Activated CD4-positive, alpha-beta T cell treated with anti-CD3 and anti-CD28 coated beads, Interleukin-2, amount 10 ng/mL, durations not matched to agents 7 days and 5 days (primary cell): Measurements from ENCODE around the gene WNT6. TPM values are rescaled to one million over a fixed set of nuclear protein-coding genes. Genes with fewer than 3 reads are reported as not detected.
A peak's percentile ranks its signal among the peaks of the same experiment; 100 is the strongest.

Experiments used
- CTCF ChIA-PET: fragments of 350-600 bp; sonication (Branson Sonifier 250); formaldehyde crosslinking; loops from one replicate; lab custom pipeline; 2021; ENCODE audit warnings: antibody characterized with exemption; lab: Charles Lee
- POLR2A ChIA-PET: fragments of 350-600 bp; sonication (Branson Sonifier 250); formaldehyde crosslinking; loops from one replicate; lab custom pipeline; 2021; ENCODE audit warnings: antibody characterized with exemption; lab: Charles Lee
- DNase-seq: peaks from one replicate; pipeline ENCODE4 v3.0.0-alpha.2; 2020
- H3K27ac Mint-ChIP-seq: one replicate; pipeline ENCODE4 v1.8.0; 2021; ENCODE audit warnings: mild to moderate bottlenecking, moderate library complexity, mixed read lengths
- H3K27me3 Mint-ChIP-seq: one replicate; pipeline ENCODE4 v1.8.0; 2021; ENCODE audit warnings: mixed read lengths
- H3K36me3 Mint-ChIP-seq: one replicate; pipeline ENCODE4 v1.8.0; 2021; ENCODE audit warnings: low read depth, mixed read lengths
- H3K4me1 Mint-ChIP-seq: one replicate; pipeline ENCODE4 v1.8.0; 2021; ENCODE audit warnings: mixed read lengths
- H3K4me3 Mint-ChIP-seq: one replicate; pipeline ENCODE4 v1.8.0; 2021; ENCODE audit warnings: mild to moderate bottlenecking, moderate library complexity, mixed read lengths
- H3K9me3 Mint-ChIP-seq: one replicate; pipeline ENCODE4 v1.8.0; 2021; ENCODE audit warnings: mixed read lengths
- total RNA-seq, 2 experiments: library from RNA; stranded (reverse); gene quantifications; one replicate each; pipeline ENCODE4 v1.2.3, GENCODE V29; 2021

The WNT6 gene
- total RNA-seq, 2 experiments from 2014 or later, result not detected

GRCh38 chr2:218894151-218894879, 34.7 kb downstream of the WNT6 start:
- Mint-ChIP-seq H3K9me3 (no peaks in the 10 kb centered on the region), H3K36me3 (no peaks in the 10 kb centered on the region), H3K4me3 (no peak overlapping the region), H3K4me1 (peaks cover 55% of the 10 kb centered on the region), H3K27ac (peak overlapping the region; percentile 83), H3K27me3 (peaks cover 51% of the 10 kb centered on the region)
- DNase-seq, result no peak
- POLR2A ChIA-PET, result no interaction called here
- CTCF ChIA-PET, result interaction anchor here (1.0 to 31.8 kb wide), 3 partner anchors 5 to 86 kb away, joined by 5 to 669 read pairs (median 669); partner anchors contain the start of gene WNT10A

- H3K9me3 Mint-ChIP-seq, result no peaks in the 10 kb centered on the region
- H3K4me1 Mint-ChIP-seq, result peaks cover 55% of the 10 kb centered on the region
- no peak for DNase-seq
- peaks cover 55% of the 10 kb centered on the region for H3K27me3 Mint-ChIP-seq
- ChIA-PET CTCF (interaction anchor here (1.0 to 31.8 kb wide), 3 partner anchors 5 to 85 kb away, joined by 5 to 669 read pairs (median 669); partner anchors contain the start of gene WNT10A), POLR2A (no interaction called here)
- no peak overlapping the region for H3K27ac Mint-ChIP-seq
- no peaks in the 10 kb centered on the region for H3K36me3 Mint-ChIP-seq
- H3K4me3 Mint-ChIP-seq, result no peak overlapping the region
Observed at GRCh38 chr2:218894880-218895157, 35.2 kb downstream of the WNT6 start.

- Mint-ChIP-seq H3K27ac (no peak overlapping the region), H3K36me3 (no peaks in the 10 kb centered on the region), H3K4me1 (peaks cover 55% of the 10 kb centered on the region), H3K27me3 (peaks cover 55% of the 10 kb centered on the region), H3K9me3 (no peaks in the 10 kb centered on the region), H3K4me3 (no peak overlapping the region)
- ChIA-PET CTCF (interaction anchor here (0.8 to 31.8 kb wide), 5 partner anchors 14 to 493 kb away, joined by 3 to 669 read pairs (median 3); partner anchors contain the start of gene WNT10A), POLR2A (interaction anchor here (0.5 kb wide), 1 partner anchor 70 kb away, joined by 3 read pairs; no protein-coding TSS in a partner anchor)
- DNase-seq, result no peak
Observed at GRCh38 chr2:218895326-218895725, 35.7 kb downstream of the WNT6 start.

GRCh38 chr2:218895759-218896500, 36.3 kb downstream of the WNT6 start:
- Mint-ChIP-seq H3K27ac (peak overlapping the region; percentile 58), H3K4me1 (peaks cover 55% of the 10 kb centered on the region), H3K9me3 (no peaks in the 10 kb centered on the region), H3K27me3 (peaks cover 55% of the 10 kb centered on the region), H3K4me3 (peak overlapping the region; percentile 0), H3K36me3 (no peaks in the 10 kb centered on the region)
- POLR2A ChIA-PET, result interaction anchor here (0.5 kb wide), 1 partner anchor 69 kb away, joined by 3 read pairs; no protein-coding TSS in a partner anchor
- CTCF ChIA-PET, result interaction anchor here (0.7 to 31.8 kb wide), 11 partner anchors 15 to 493 kb away, joined by 3 to 669 read pairs (median 3); partner anchors contain the start of genes WNT10A and WNT6
- no peak for DNase-seq

- no peaks in the 10 kb centered on the region for H3K9me3 Mint-ChIP-seq
- H3K27ac Mint-ChIP-seq, result peak overlapping the region; percentile 58
- ChIA-PET CTCF (interaction anchor here (0.7 to 31.8 kb wide), 23 partner anchors 10 to 604 kb away, joined by 3 to 669 read pairs (median 4); partner anchors contain the start of genes CRYBA2, GLB1L, STK16 and WNT10A), POLR2A (no interaction called here)
- peaks cover 53% of the 10 kb centered on the region for H3K4me1 Mint-ChIP-seq
- no peaks in the 10 kb centered on the region for H3K36me3 Mint-ChIP-seq
- peak overlapping the region; percentile 24 for H3K4me3 Mint-ChIP-seq
- peaks cover 52% of the 10 kb centered on the region for H3K27me3 Mint-ChIP-seq
- DNase-seq, result peak; percentile 80
Observed at GRCh38 chr2:218896501-218897393, 37.1 kb downstream of the WNT6 start.

GRCh38 chr2:218897394-218898108, 37.9 kb downstream of the WNT6 start:
- no peak for DNase-seq
- H3K27me3 Mint-ChIP-seq, result peaks cover 58% of the 10 kb centered on the region
- POLR2A ChIA-PET, result no interaction called here
- no peak overlapping the region for H3K27ac Mint-ChIP-seq
- peak overlapping the region; percentile 8 for H3K4me3 Mint-ChIP-seq
- no peaks in the 10 kb centered on the region for H3K36me3 Mint-ChIP-seq
- CTCF ChIA-PET, result interaction anchor here (0.7 to 31.8 kb wide), 24 partner anchors 10 to 605 kb away, joined by 3 to 669 read pairs (median 4); partner anchors contain the start of genes CRYBA2, GLB1L, STK16 and TTLL4
- H3K4me1 Mint-ChIP-seq, result peaks cover 49% of the 10 kb centered on the region
- no peaks in the 10 kb centered on the region for H3K9me3 Mint-ChIP-seq

GRCh38 chr2:218898109-218898878, 38.7 kb downstream of the WNT6 start:
- H3K27me3 Mint-ChIP-seq, result peaks cover 64% of the 10 kb centered on the region

GRCh38 chr2:218899147-218899546, 39.5 kb downstream of the WNT6 start:
- CTCF ChIA-PET, result interaction anchor here (2.1 to 31.8 kb wide), 4 partner anchors 8 to 81 kb away, joined by 6 to 669 read pairs (median 18); partner anchors contain the start of gene WNT10A
- POLR2A ChIA-PET, result no interaction called here
- Mint-ChIP-seq H3K4me3 (no peak overlapping the region), H3K27me3 (peaks cover 59% of the 10 kb centered on the region), H3K9me3 (no peaks in the 10 kb centered on the region), H3K36me3 (no peaks in the 10 kb centered on the region), H3K27ac (no peak overlapping the region), H3K4me1 (peaks cover 35% of the 10 kb centered on the region)
- DNase-seq, result no peak

More at GRCh38 chr2:218898109-218898878, 38.7 kb downstream of the WNT6 start:
- ChIA-PET POLR2A (no interaction called here), CTCF (interaction anchor here (0.6 to 31.8 kb wide), 27 partner anchors 9 to 596 kb away, joined by 3 to 669 read pairs (median 4); partner anchors contain the start of genes CRYBA2, GLB1L, STK16 and TTLL4)
- Mint-ChIP-seq H3K36me3 (no peaks in the 10 kb centered on the region), H3K27ac (no peak overlapping the region), H3K4me1 (peaks cover 44% of the 10 kb centered on the region), H3K4me3 (peak overlapping the region; percentile 58), H3K9me3 (no peaks in the 10 kb centered on the region)
- peak; percentile 75 for DNase-seq

- POLR2A ChIA-PET, result no interaction called here
Observed at GRCh38 chr2:218902427-218902826, 42.8 kb downstream of the WNT6 start.

GRCh38 chr2:218904176-218904575, 44.6 kb downstream of the WNT6 start:
- DNase-seq, result no peak
- Mint-ChIP-seq H3K36me3 (no peaks in the 10 kb centered on the region), H3K9me3 (no peaks in the 10 kb centered on the region), H3K27me3 (peaks cover 44% of the 10 kb centered on the region), H3K4me3 (no peak overlapping the region), H3K27ac (no peak overlapping the region), H3K4me1 (peaks cover 8% of the 10 kb centered on the region)
- CTCF ChIA-PET, result interaction anchor here (0.6 to 31.8 kb wide), 2 partner anchors 23 to 695 kb away, joined by 3 to 669 read pairs; partner anchors contain the start of gene WNT10A
- POLR2A ChIA-PET, result no interaction called here

More at GRCh38 chr2:218902427-218902826, 42.8 kb downstream of the WNT6 start:
- peaks cover 12% of the 10 kb centered on the region for H3K4me1 Mint-ChIP-seq
- no peak overlapping the region for H3K4me3 Mint-ChIP-seq
- H3K36me3 Mint-ChIP-seq, result no peaks in the 10 kb centered on the region
- DNase-seq, result no peak
- H3K27me3 Mint-ChIP-seq, result peaks cover 49% of the 10 kb centered on the region
- no peak overlapping the region for H3K27ac Mint-ChIP-seq
- no peaks in the 10 kb centered on the region for H3K9me3 Mint-ChIP-seq
- CTCF ChIA-PET, result interaction anchor here (31.8 kb wide), 1 partner anchor 21 kb away, joined by 669 read pairs; the partner anchor contains the start of gene WNT10A
